ENCODE results near the gene MPPED1.

Gene MPPED1

GRCh38 chr22:43487311-43488030 lies 75.7 kb downstream of the MPPED1 start:
- no peaks in the 10 kb centered on the region for H3K27me3 ChIP-seq (ENCODE audit: control insufficient read depth, insufficient read depth, low read length)
- no peaks in the 10 kb centered on the region for H3K36me3 ChIP-seq (ENCODE audit: insufficient read depth, low read length)
- H3K9ac ChIP-seq (ENCODE audit: low read depth, low read length) = no peak overlapping the region
- H3K9me3 ChIP-seq (replicated peaks; ENCODE audit: low read length) = no peaks in the 10 kb centered on the region
- no peaks in the 10 kb centered on the region for H3K4me1 ChIP-seq (ENCODE audit: control insufficient read depth, insufficient read depth, low read length)
- H3K4me2 ChIP-seq (ENCODE audit: low read length) = no peak overlapping the region
- H3K4me3 ChIP-seq (ENCODE audit: low read length) = no peak overlapping the region

GRCh38 chr22:43488031-43488866 lies 76.4 kb downstream of the MPPED1 start:
- H3K36me3 ChIP-seq (ENCODE audit: insufficient read depth, low read length) = no peaks in the 10 kb centered on the region
- H3K27me3 ChIP-seq (ENCODE audit: control insufficient read depth, insufficient read depth, low read length) = no peaks in the 10 kb centered on the region
- H3K9ac ChIP-seq (ENCODE audit: low read depth, low read length) = no peak overlapping the region
- no peaks in the 10 kb centered on the region for H3K9me3 ChIP-seq (replicated peaks; ENCODE audit: low read length)
- no peaks in the 10 kb centered on the region for H3K4me1 ChIP-seq (ENCODE audit: control insufficient read depth, insufficient read depth, low read length)
- no peak overlapping the region for H3K4me3 ChIP-seq (ENCODE audit: low read length)
- H3K4me2 ChIP-seq (ENCODE audit: low read length) = no peak overlapping the region

DNA sequence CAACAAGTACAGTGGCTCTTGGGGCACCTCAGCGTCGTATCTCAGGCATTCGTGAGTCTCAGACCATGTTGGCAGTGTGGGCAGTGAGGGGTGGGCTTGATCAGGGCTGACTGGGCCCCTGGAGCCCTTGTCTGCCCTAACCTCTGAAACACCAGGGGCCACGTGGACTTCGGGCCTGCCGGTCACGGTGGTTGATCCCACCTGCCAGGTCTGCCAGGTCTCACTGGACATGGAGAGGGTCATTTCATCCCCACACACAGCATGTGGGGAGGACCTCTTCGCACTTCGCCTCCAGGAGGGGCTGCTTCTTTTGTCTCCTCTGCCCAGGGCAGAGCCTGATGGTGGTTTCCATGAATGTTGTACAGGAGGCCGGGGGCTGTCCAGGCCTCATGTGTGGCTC lies 77.1 kb downstream of the MPPED1 start:
- H3K9me3 ChIP-seq (replicated peaks; ENCODE audit: low read length) = no peaks in the 10 kb centered on the region
- no peaks in the 10 kb centered on the region for H3K4me1 ChIP-seq (ENCODE audit: control insufficient read depth, insufficient read depth, low read length)
- no peaks in the 10 kb centered on the region for H3K36me3 ChIP-seq (ENCODE audit: insufficient read depth, low read length)
- H3K4me2 ChIP-seq (ENCODE audit: low read length) = no peak overlapping the region
- no peak overlapping the region for H3K9ac ChIP-seq (ENCODE audit: low read depth, low read length)
- no peak overlapping the region for H3K4me3 ChIP-seq (ENCODE audit: low read length)
- no peaks in the 10 kb centered on the region for H3K27me3 ChIP-seq (ENCODE audit: control insufficient read depth, insufficient read depth, low read length)

- no peaks in the 10 kb centered on the region for H3K9me3 ChIP-seq (replicated peaks; ENCODE audit: low read length)
- H3K4me1 ChIP-seq (ENCODE audit: control insufficient read depth, insufficient read depth, low read length) = no peaks in the 10 kb centered on the region
- H3K9ac ChIP-seq (ENCODE audit: low read depth, low read length) = no peak overlapping the region
- no peaks in the 10 kb centered on the region for H3K27me3 ChIP-seq (ENCODE audit: control insufficient read depth, insufficient read depth, low read length)
- H3K36me3 ChIP-seq (ENCODE audit: insufficient read depth, low read length) = no peaks in the 10 kb centered on the region
- no peak overlapping the region for H3K4me2 ChIP-seq (ENCODE audit: low read length)
- no peak overlapping the region for H3K4me3 ChIP-seq (ENCODE audit: low read length)
Observed at GRCh38 chr22:43490311-43490710, 78.5 kb downstream of the MPPED1 start.

- no peaks in the 10 kb centered on the region for H3K4me1 ChIP-seq (ENCODE audit: control insufficient read depth, insufficient read depth, low read length)
- H3K27me3 ChIP-seq (ENCODE audit: control insufficient read depth, insufficient read depth, low read length) = no peaks in the 10 kb centered on the region
- no peaks in the 10 kb centered on the region for H3K36me3 ChIP-seq (ENCODE audit: insufficient read depth, low read length)
- H3K4me2 ChIP-seq (ENCODE audit: low read length) = no peak overlapping the region
- no peaks in the 10 kb centered on the region for H3K9me3 ChIP-seq (replicated peaks; ENCODE audit: low read length)
- H3K9ac ChIP-seq (ENCODE audit: low read depth, low read length) = no peak overlapping the region
- no peak overlapping the region for H3K4me3 ChIP-seq (ENCODE audit: low read length)
Observed at GRCh38 chr22:43491177-43491576, 79.4 kb downstream of the MPPED1 start.

DNA sequence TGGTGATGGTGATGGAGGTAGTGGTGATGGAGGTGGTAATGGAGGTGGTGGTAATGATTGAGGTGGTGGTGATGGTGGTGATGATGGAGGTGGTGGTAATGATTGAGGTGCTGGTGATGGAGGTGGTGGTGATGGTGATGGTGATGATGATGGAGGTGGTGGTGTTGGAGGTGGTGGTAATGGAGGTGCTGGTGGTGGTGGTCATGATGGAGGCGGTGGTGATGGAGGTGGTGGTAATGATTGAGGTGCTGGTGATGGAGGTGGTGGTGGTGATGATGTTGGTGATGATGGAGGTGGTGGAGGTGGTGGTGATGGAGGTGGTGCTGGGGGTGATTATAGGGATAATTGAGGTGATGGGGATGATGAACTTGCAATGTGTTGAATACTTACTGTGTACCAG lies 79.9 kb downstream of the MPPED1 start:
- Histone ChIP-seq H3K4me1 (ENCODE audit: control insufficient read depth, insufficient read depth, low read length) (no peaks in the 10 kb centered on the region), H3K9me3 (replicated peaks; ENCODE audit: low read length) (no peaks in the 10 kb centered on the region), H3K4me3 (ENCODE audit: low read length) (no peak overlapping the region), H3K9ac (ENCODE audit: low read depth, low read length) (no peak overlapping the region), H3K4me2 (ENCODE audit: low read length) (no peak overlapping the region), H3K27me3 (ENCODE audit: control insufficient read depth, insufficient read depth, low read length) (no peaks in the 10 kb centered on the region), H3K36me3 (ENCODE audit: insufficient read depth, low read length) (no peaks in the 10 kb centered on the region)

DNA sequence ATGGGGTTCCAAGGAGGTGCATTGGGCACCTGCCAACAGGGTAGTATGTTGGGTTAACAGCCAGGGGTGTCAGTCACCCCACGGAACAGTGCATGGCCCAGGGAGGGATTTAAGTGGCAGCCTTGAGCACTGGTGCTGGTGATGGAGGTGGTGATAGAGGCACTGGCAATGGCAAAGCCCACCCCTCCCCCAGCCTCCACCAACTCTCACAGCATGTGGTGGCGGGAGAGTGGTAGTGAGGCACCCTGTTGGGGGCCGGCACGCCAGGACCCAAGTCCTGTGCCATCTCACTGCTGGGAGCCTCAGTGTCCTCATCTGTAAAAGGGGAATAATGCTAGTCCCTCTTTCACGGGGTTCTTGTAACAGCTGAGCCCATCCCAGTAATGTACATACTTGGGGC lies 81.5 kb downstream of the MPPED1 start:
- Histone ChIP-seq H3K9ac (ENCODE audit: low read depth, low read length) (no peak overlapping the region), H3K9me3 (replicated peaks; ENCODE audit: low read length) (no peaks in the 10 kb centered on the region), H3K27me3 (ENCODE audit: control insufficient read depth, insufficient read depth, low read length) (no peaks in the 10 kb centered on the region), H3K4me2 (ENCODE audit: low read length) (no peak overlapping the region), H3K4me3 (ENCODE audit: low read length) (no peak overlapping the region), H3K36me3 (ENCODE audit: insufficient read depth, low read length) (no peaks in the 10 kb centered on the region), H3K4me1 (ENCODE audit: control insufficient read depth, insufficient read depth, low read length) (no peaks in the 10 kb centered on the region)

GRCh38 chr22:43497956-43498855 lies 86.4 kb downstream of the MPPED1 start:
- H3K27me3 ChIP-seq (ENCODE audit: control insufficient read depth, insufficient read depth, low read length) = no peaks in the 10 kb centered on the region
- no peak overlapping the region for H3K4me2 ChIP-seq (ENCODE audit: low read length)
- H3K9me3 ChIP-seq (replicated peaks; ENCODE audit: low read length) = peaks cover 5% of the 10 kb centered on the region
- H3K36me3 ChIP-seq (ENCODE audit: insufficient read depth, low read length) = no peaks in the 10 kb centered on the region
- H3K4me3 ChIP-seq (ENCODE audit: low read length) = no peak overlapping the region
- H3K4me1 ChIP-seq (ENCODE audit: control insufficient read depth, insufficient read depth, low read length) = no peaks in the 10 kb centered on the region
- H3K9ac ChIP-seq (ENCODE audit: low read depth, low read length) = no peak overlapping the region

DNA sequence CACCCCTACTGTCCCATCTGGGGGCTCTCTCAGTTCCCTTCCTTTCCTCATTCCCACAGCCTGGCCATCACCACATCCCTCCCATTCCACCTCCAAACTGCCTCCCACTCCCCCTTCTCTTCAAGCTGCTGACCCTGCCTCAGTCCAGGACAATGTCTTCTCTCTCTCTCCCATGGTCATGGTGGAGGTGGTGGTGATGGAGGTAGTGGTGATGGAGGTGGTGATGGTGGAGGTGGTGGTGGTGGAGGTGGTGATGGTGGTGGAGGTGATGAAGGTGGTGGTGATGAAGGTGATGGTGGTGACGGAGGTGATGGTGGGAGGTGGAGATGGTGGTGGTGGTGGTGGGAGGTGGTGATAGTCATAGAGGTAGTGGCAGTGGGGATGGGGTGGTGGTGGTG lies 87.0 kb downstream of the MPPED1 start:
- peaks cover 5% of the 10 kb centered on the region for H3K9me3 ChIP-seq (replicated peaks; ENCODE audit: low read length)
- H3K36me3 ChIP-seq (ENCODE audit: insufficient read depth, low read length) = no peaks in the 10 kb centered on the region
- H3K4me2 ChIP-seq (ENCODE audit: low read length) = no peak overlapping the region
- no peak overlapping the region for H3K4me3 ChIP-seq (ENCODE audit: low read length)
- no peaks in the 10 kb centered on the region for H3K27me3 ChIP-seq (ENCODE audit: control insufficient read depth, insufficient read depth, low read length)
- H3K4me1 ChIP-seq (ENCODE audit: control insufficient read depth, insufficient read depth, low read length) = no peaks in the 10 kb centered on the region
- H3K9ac ChIP-seq (ENCODE audit: low read depth, low read length) = no peak overlapping the region

DNA sequence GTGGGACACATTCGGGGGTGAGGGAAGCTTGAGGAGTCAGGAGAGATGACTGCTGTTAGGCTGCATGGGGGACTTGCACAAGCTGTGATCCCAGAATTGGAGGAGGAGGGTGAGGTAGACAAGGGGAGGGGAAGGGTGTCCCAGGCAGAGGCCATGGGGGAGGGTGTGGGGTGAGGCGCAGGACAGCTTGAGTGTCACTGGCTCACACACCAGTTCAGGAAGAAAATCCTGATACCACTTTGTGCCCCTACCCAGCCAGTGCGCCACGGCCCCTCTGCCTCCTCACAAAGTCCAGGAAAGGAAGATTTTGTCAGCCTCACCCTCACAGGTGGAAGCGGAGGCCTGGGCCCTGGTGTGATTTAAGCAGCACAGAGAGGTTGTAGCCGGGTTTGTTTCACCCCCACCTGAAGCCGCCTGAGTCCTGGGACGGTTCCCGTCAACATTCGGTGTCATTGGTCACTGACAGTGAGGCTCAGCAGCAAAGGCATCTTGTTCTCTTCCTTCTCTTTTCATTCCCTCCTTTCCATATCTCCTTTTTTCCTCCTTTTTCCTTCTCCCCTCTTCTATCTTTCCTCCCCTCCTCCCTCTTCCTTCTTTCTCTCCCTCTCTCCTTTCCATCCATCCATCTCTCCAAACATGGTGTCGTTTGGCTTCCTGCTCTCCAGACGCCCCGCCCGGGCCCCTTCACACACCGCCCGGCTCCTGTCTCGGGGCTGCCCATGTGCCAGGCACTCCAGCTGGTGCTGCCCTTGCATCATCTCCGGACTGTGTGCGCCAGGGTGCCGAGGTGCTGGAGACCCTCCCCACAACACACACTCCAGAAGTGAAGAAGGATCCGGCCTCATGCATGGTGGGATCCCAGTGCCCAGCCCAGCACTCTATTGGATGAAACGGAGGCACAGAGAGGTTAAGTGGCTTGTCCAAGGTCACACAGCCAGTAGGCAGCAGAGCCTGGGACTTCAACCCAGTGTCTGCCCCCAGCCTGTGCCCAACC lies 89.3 kb downstream of the MPPED1 start:
- peaks cover 9% of the 10 kb centered on the region for H3K9me3 ChIP-seq (replicated peaks; ENCODE audit: low read length)
- H3K36me3 ChIP-seq (ENCODE audit: insufficient read depth, low read length) = no peaks in the 10 kb centered on the region

More for the DNA sequence above, 89.3 kb downstream of the MPPED1 start:
- Histone ChIP-seq H3K9ac (ENCODE audit: low read depth, low read length) (no peak overlapping the region), H3K4me1 (ENCODE audit: control insufficient read depth, insufficient read depth, low read length) (no peaks in the 10 kb centered on the region), H3K4me3 (ENCODE audit: low read length) (no peak overlapping the region), H3K27me3 (ENCODE audit: control insufficient read depth, insufficient read depth, low read length) (no peaks in the 10 kb centered on the region), H3K4me2 (ENCODE audit: low read length) (no peak overlapping the region)
